Kidney (tissue), 14 donors: Measurements from ENCODE around the gene EPHA4. TPM values are rescaled to one million over a fixed set of nuclear protein-coding genes. Genes with fewer than 3 reads are reported as not detected.

Source experiments
- DNase-seq, 5 donors: peaks; one replicate each; pipeline ENCODE4 v3.0.0-alpha.2; 2013 to 2020
- FAIRE-seq: peaks from 2 replicates; lab custom pipeline; 2012; peaks lifted over from hg19 to GRCh38; lab: Jason Lieb, UNC
- H3K27ac ChIP-seq, 2 donors: one replicate each; pipeline ENCODE4 v1.7.0; 2013; ENCODE audit warnings: low read depth in 2 of 2, low read length in 2 of 2, inconsistent platforms in 1 of 2
- H3K27me3 ChIP-seq: one replicate; pipeline ENCODE4 v1.7.1; 2013; ENCODE audit warnings: low read length, inconsistent platforms; ENCODE audit not compliant: control insufficient read depth, insufficient read depth
- H3K36me3 ChIP-seq, 3 donors: one replicate each; pipeline versions ENCODE4 v1.7.0 to v1.7.1; 2013; ENCODE audit warnings: low read length in 3 of 3, control low read depth in 1 of 3, inconsistent platforms in 1 of 3; ENCODE audit not compliant: insufficient read depth in 3 of 3, control insufficient read depth in 2 of 3
- H3K4me1 ChIP-seq, 3 donors: one replicate each; pipeline versions ENCODE4 v1.7.0 to v1.7.1; 2013; ENCODE audit warnings: low read length in 3 of 3, inconsistent platforms in 1 of 3, low read depth in 1 of 3; ENCODE audit not compliant: control insufficient read depth in 2 of 3, insufficient read depth in 2 of 3
- H3K4me3 ChIP-seq, 3 donors: one replicate each; pipeline versions ENCODE4 v1.7.0 to v1.8.1; 2013; ENCODE audit warnings: low read length in 3 of 3, control low read depth in 1 of 3, inconsistent platforms in 1 of 3
- H3K9ac ChIP-seq, 3 donors: one replicate each; pipeline versions ENCODE4 v1.7.0 to v1.7.1; 2013; ENCODE audit warnings: low read length in 3 of 3, control low read depth in 1 of 3, inconsistent platforms in 1 of 3
- H3K9me3 ChIP-seq, 3 donors: one replicate each; pipeline versions ENCODE4 v1.7.0 to v1.7.1; 2013; ENCODE audit warnings: low read length in 3 of 3, control low read depth in 1 of 3, inconsistent platforms in 1 of 3; ENCODE audit not compliant: control insufficient read depth in 2 of 3, insufficient read depth in 1 of 3
- CTCF ChIP-seq: IDR thresholded peaks from 3 replicates; pipeline ENCODE4 v1.5.1; 2012; ENCODE audit warnings: mild to moderate bottlenecking, moderate library complexity, borderline replicate concordance; ENCODE audit not compliant: insufficient read depth; ENCODE audit errors: extremely low read depth
- intact Hi-C: fragments of 100-400 bp; cut with DNase I; formaldehyde crosslinking; loops from one replicate; pipeline ENCODE4 v1.11.1; 2022
- polyA plus RNA-seq: library from polyadenylated mRNA; stranded (reverse); fragments of 350-450 nt; fragmentation: Illumina TruSeq; extraction: RNeasy Lipid Tissue Mini Kit (QIAGEN cat#74804); gene quantifications from one replicate; pipeline ENCODE4 v1.2.3, GENCODE V29; 2014; ENCODE audit warnings: low read depth, low replicate concordance; ENCODE audit not compliant: insufficient read depth
- total RNA-seq: library from RNA; stranded (reverse); fragmentation: NEBNext Ultra II Directional; extraction: Animal tissue kit (Norgen Biotek cat#: 25700); gene quantifications from one replicate; pipeline ENCODE4 v1.2.1, GENCODE V29; 2021
- donor health status: control.
- donor health status: control.
- donor health status: control.
- donor health status: control.
- donor health status: control.
- donor health status: DM: yes; HTN: yes; CAD: no.
- donor health status: Normal renal cell carcinoma (clear cell type).

The EPHA4 gene
- total and polyA plus RNA-seq, 2 donors from 2014 or later, result 4.8 to 38.0 TPM

GRCh38 chr2:221505605-221506004, 66.5 kb downstream of the EPHA4 start:
- Histone ChIP-seq H3K9ac (no peak overlapping the region), H3K4me3 (no peak overlapping the region), H3K9me3 (no peaks in the 10 kb centered on the region), H3K36me3 (no peaks in the 10 kb centered on the region), H3K27me3 (no peaks in the 10 kb centered on the region), H3K27ac (no peak overlapping the region), H3K4me1 (peaks cover 0 to 4% (median under 1%) of the 10 kb centered on the region in 3 donors)
- DNase-seq (no peak), FAIRE-seq (no peak)
- TF ChIP-seq CTCF, result no peak
- intact Hi-C loops, result no loop called here

- Histone ChIP-seq H3K9ac (no peak overlapping the region), H3K4me1 (peaks cover 2 to 6% (median 4%) of the 10 kb centered on the region in 3 donors), H3K27ac (no peak overlapping the region), H3K9me3 (no peaks in the 10 kb centered on the region), H3K27me3 (no peaks in the 10 kb centered on the region), H3K4me3 (no peak overlapping the region), H3K36me3 (no peaks in the 10 kb centered on the region)
- DNase-seq, result no peak
- intact Hi-C loops, result no loop called here
- no peak for TF ChIP-seq CTCF
- no peak for FAIRE-seq
These were observed 67.2 kb downstream of the EPHA4 start for GRCh38 chr2:221504905-221505304.

- H3K27me3 ChIP-seq, result no peaks in the 10 kb centered on the region
- intact Hi-C loops, result no loop called here
- FAIRE-seq (no peak), DNase-seq (no peak)
- no peak for TF ChIP-seq CTCF
- peaks cover 2 to 6% (median 4%) of the 10 kb centered on the region in 3 donors for H3K4me1 ChIP-seq
- H3K27ac ChIP-seq, result no peak overlapping the region
- no peaks in the 10 kb centered on the region for H3K36me3 ChIP-seq
- no peak overlapping the region for H3K9ac ChIP-seq
- H3K4me3 ChIP-seq, result no peak overlapping the region
- H3K9me3 ChIP-seq, result no peaks in the 10 kb centered on the region
These were observed 68.1 kb downstream of the EPHA4 start for GRCh38 chr2:221503965-221504364.
